Cardiac muscle cell (in vitro differentiated cells and primary cell): ENCODE data around the gene MAD1L1. TPM values are rescaled to one million over a fixed set of nuclear protein-coding genes. Genes with fewer than 3 reads are reported as not detected.

Experiments used
- DNase-seq, 2 donors: peaks; one replicate each; pipeline versions ENCODE4 v3.0.0 to v3.0.0-alpha.2; 2010 to 2017; ENCODE audit warnings: low read depth in 1 of 2, low spot score in 1 of 2
- H3K27ac ChIP-seq: fragments of 200-600 bp; sonication (generic); 2 replicates; pipeline ENCODE4 v1.5.1; 2016
- H3K27me3 ChIP-seq: fragments of 200-600 bp; sonication (generic); 2 replicates; pipeline ENCODE4 v1.6.0; 2016; ENCODE audit warnings: control low read depth
- H3K36me3 ChIP-seq: fragments of 200-600 bp; sonication (generic); 2 replicates; pipeline ENCODE4 v1.5.1; 2016; ENCODE audit warnings: control low read depth
- H3K4me1 ChIP-seq: fragments of 200-600 bp; sonication (generic); 2 replicates; pipeline ENCODE4 v1.8.1; 2017; ENCODE audit warnings: low read depth, mild to moderate bottlenecking, mixed run types
- H3K4me3 ChIP-seq: fragments of 200-600 bp; sonication (generic); 2 replicates; pipeline ENCODE4 v1.5.1; 2016; ENCODE audit warnings: mild to moderate bottlenecking
- H3K9me3 ChIP-seq: fragments of 200-600 bp; sonication (generic); 2 replicates; pipeline ENCODE4 v1.5.1; 2017; ENCODE audit warnings: low read depth, mild to moderate bottlenecking, control low read depth
- polyA plus RNA-seq: library from polyadenylated mRNA; unstranded; fragments of >200 nt; fragmentation: Nextera tagmentation; extraction: Ambion mirVana; gene quantifications from 2 replicates; pipeline ENCODE4 v1.2.1, GENCODE V29; 2016
- total RNA-seq: library from RNA; depleted of rRNA; stranded (reverse); fragments of >200 nt; gene quantifications from 2 replicates; pipeline ENCODE4 v1.2.3, GENCODE V29; 2016
- TF ChIP-seq, protein P1 (sequence below): IDR thresholded peaks from 2 replicates; pipeline ENCODE4 v1.5.1; 2012; ENCODE audit warnings: low read depth, mild to moderate bottlenecking, low read length

The MAD1L1 gene
- total and polyA plus RNA-seq, 2 experiments from 2014 or later: 38.3 to 56.2 TPM

DNA sequence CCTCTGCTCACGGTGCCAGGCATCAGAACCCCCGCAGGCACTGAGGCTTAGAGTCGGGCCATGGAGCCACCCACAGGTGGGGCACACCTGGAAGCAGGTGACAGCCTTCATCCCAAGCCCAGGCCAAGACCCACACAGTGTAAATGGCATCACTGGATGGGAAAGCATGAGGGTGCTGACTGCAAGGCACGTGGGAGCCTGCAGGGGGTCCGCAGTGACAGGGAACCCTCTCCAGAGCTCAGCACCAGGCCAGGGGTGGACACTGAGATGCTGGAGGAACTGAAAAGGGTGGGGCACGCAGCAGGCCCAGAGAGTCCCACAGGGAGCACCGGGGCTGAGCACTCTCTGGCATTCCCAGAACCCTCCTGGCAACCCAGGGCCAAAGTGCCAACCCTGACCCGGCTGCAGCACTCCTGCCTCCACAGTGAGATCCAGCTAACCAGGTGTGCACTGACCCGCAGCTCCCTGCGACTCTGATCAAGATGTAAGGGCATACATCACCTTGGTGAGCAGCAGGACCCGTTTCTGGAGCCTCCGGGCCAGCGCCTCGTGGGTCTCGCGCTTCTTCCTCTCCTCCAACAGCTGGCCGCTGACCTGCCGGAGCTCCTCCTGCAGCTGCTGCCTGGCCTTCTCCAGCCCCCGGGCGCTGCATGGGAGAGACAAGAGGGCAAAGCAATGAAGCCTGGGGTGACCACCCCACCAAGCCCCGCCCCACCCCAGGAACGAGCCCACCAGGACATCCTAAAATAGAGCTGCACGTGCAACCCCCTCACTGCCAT is 163.9 kb downstream of the MAD1L1 start:
- H3K4me1 ChIP-seq: peaks cover 23% of the 10 kb centered on the region
- no peak overlapping the region for H3K4me3 ChIP-seq
- TF ChIP-seq, protein P1, sequence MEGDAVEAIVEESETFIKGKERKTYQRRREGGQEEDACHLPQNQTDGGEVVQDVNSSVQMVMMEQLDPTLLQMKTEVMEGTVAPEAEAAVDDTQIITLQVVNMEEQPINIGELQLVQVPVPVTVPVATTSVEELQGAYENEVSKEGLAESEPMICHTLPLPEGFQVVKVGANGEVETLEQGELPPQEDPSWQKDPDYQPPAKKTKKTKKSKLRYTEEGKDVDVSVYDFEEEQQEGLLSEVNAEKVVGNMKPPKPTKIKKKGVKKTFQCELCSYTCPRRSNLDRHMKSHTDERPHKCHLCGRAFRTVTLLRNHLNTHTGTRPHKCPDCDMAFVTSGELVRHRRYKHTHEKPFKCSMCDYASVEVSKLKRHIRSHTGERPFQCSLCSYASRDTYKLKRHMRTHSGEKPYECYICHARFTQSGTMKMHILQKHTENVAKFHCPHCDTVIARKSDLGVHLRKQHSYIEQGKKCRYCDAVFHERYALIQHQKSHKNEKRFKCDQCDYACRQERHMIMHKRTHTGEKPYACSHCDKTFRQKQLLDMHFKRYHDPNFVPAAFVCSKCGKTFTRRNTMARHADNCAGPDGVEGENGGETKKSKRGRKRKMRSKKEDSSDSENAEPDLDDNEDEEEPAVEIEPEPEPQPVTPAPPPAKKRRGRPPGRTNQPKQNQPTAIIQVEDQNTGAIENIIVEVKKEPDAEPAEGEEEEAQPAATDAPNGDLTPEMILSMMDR: no peak
- H3K36me3 ChIP-seq: no peaks in the 10 kb centered on the region
- DNase-seq: no peak
- H3K9me3 ChIP-seq: no peaks in the 10 kb centered on the region
- H3K27me3 ChIP-seq: no peaks in the 10 kb centered on the region
- H3K27ac ChIP-seq: peak overlapping the region; percentile 62

DNA sequence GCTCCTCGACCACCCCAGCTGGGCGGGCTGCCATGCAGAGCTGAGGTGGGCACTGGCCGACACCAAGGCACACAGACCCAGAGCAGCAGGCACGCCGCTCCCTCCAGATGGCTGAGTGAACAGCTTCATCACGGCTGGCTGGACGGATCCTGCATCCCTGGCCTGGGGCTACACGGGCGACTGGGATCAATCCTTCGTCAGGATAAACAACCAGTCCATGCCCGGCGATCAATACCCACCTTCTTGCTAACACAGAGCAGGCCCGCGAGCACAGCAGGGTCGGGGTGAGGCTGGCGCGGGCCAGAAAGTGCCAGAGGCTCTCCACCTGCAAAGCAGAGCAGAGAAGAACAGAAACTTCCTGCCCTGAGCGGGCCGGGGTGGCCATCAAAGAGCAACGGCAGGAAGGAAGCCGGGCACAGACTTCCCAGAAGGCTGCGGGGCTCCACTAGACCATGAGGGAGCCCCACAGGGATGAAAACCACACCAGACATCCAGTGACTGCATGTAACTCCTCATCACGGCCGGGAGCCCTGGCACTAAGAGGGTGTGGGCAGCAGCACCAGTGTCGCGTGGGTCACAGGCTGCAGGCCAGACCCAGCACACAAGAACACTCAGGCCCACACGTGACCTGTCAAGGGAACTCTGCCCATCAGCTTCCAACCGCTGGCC is 166.4 kb downstream of the MAD1L1 start:
- H3K9me3 ChIP-seq: no peaks in the 10 kb centered on the region
- H3K27ac ChIP-seq: no peak overlapping the region
- no peaks in the 10 kb centered on the region for H3K36me3 ChIP-seq
- peaks cover 19% of the 10 kb centered on the region for H3K4me1 ChIP-seq
- no peak for DNase-seq
- TF ChIP-seq, protein P1: no peak
- H3K27me3 ChIP-seq: no peaks in the 10 kb centered on the region
- H3K4me3 ChIP-seq: no peak overlapping the region

DNA sequence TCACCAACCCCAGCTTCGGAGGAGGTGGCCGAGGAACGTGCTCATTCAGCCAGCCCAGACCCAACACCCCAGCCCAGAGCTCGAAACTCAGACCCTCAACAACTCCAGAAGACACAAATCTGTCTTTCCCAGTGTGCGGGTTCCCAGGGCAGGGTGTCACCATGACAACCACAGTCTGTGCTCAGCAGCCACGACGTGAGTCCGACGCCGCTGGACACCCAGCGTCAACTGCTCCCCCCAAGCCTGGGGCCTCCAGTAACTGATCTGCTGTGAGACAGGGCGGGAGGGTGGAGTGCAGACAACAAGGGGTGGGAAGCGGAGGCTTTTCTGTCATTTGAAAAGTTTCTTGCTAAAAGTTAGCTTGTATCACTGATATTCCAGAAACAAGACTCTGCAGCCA is 167.2 kb downstream of the MAD1L1 start:
- Histone ChIP-seq H3K4me3 (no peak overlapping the region), H3K27me3 (no peaks in the 10 kb centered on the region), H3K36me3 (no peaks in the 10 kb centered on the region), H3K4me1 (peaks cover 19% of the 10 kb centered on the region), H3K27ac (no peak overlapping the region), H3K9me3 (no peaks in the 10 kb centered on the region)
- DNase-seq: no peak
- TF ChIP-seq, protein P1: no peak

DNA sequence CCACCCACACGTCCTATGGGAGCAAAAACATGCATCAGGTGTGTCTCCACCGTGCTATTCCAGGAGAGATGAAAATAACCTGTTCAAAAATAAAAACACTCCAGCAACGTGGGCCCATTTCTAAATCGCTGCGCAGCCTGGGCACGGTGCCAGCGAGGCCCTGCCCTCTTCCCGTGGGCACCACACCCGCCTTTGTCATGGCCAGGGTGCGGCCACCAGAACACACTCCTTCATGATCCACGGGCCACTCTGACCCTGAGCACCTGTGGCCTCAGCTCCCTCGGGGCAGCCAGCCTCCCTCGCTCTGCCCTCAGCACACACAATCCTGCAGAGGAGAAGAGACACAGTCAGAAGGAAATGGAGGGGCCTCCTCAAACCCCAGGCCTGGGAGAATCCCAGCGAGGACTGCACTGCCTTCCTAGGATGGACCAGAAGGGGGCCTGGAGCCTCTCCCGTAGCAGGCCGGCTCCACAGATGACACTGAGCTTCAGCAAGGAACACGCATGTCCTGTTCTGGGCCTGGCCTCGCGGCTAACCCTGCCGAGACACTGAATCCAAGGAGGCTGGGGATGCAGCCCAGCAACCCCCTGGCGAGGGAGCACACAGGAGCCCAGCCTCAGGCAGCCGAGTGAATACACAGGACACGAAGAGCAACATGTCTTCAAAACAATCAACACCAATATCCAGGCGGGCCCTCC is 169.0 kb downstream of the MAD1L1 start:
- Histone ChIP-seq H3K27me3 (no peaks in the 10 kb centered on the region), H3K9me3 (no peaks in the 10 kb centered on the region), H3K4me3 (no peak overlapping the region), H3K36me3 (no peaks in the 10 kb centered on the region), H3K4me1 (peaks cover 8% of the 10 kb centered on the region), H3K27ac (peak overlapping the region; percentile 71)
- DNase-seq: peak in 1 of 2 donors; percentile 20
- TF ChIP-seq, protein P1: peak; percentile 21

DNA sequence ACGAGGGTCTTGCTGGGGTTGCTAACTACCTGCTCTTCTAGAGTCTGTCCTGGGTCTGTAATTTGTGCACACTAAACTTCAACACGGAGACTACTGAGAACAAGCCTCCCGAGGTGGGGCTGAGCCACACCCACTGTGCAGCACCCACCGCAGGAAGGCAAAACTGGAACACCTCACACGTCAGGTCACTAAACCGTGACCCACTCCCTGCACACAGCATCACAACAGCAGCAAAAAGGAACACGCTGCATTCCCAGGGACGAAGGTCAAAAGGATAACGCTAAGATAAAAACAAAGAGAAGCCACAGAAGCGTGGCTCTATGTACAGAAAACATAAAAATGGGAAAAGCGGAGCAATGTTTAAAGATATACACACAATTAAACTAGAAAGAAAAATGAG is 170.1 kb downstream of the MAD1L1 start:
- H3K4me3 ChIP-seq: no peak overlapping the region
- no peak for DNase-seq
- H3K36me3 ChIP-seq: no peaks in the 10 kb centered on the region
- peaks cover 8% of the 10 kb centered on the region for H3K4me1 ChIP-seq
- TF ChIP-seq, protein P1: no peak
- no peaks in the 10 kb centered on the region for H3K27me3 ChIP-seq
- no peaks in the 10 kb centered on the region for H3K9me3 ChIP-seq
- peak overlapping the region; percentile 71 for H3K27ac ChIP-seq
